Tibial nerve (tissue), 4 donors: ENCODE data around the gene P2RY4.

Experiments used
- EP300 ChIP-seq, 2 donors: sonication (generic); formaldehyde crosslinking; IDR thresholded peaks; one replicate each; pipeline ENCODE4 v1.6.1; 2017; ENCODE audit warnings: antibody characterized with exemption in 2 of 2, mild to moderate bottlenecking in 1 of 2
- POLR2A ChIP-seq, 2 donors: fragments of 450-650 bp; IDR thresholded peaks; one replicate each; pipeline ENCODE4 v1.6.1; 2017; ENCODE audit warnings: antibody characterized with exemption in 2 of 2, mild to moderate bottlenecking in 2 of 2, moderate library complexity in 2 of 2
- TF ChIP-seq, protein P1 (sequence below), 5 experiments: fragments of 200-600 bp in 3 of 5; fragments of 450-650 bp in 2 of 5; sonication (generic) in 3 of 5; IDR thresholded peaks; one replicate each; pipeline ENCODE4 v1.5.1; 2016 to 2019; ENCODE audit warnings: antibody characterized with exemption in 5 of 5, mild to moderate bottlenecking in 3 of 5, moderate library complexity in 2 of 5

- TF ChIP-seq, protein P1, sequence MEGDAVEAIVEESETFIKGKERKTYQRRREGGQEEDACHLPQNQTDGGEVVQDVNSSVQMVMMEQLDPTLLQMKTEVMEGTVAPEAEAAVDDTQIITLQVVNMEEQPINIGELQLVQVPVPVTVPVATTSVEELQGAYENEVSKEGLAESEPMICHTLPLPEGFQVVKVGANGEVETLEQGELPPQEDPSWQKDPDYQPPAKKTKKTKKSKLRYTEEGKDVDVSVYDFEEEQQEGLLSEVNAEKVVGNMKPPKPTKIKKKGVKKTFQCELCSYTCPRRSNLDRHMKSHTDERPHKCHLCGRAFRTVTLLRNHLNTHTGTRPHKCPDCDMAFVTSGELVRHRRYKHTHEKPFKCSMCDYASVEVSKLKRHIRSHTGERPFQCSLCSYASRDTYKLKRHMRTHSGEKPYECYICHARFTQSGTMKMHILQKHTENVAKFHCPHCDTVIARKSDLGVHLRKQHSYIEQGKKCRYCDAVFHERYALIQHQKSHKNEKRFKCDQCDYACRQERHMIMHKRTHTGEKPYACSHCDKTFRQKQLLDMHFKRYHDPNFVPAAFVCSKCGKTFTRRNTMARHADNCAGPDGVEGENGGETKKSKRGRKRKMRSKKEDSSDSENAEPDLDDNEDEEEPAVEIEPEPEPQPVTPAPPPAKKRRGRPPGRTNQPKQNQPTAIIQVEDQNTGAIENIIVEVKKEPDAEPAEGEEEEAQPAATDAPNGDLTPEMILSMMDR (IDR thresholded peaks at IDR 0.05), result no peak
- TF ChIP-seq EP300 (IDR thresholded peaks at IDR 0.05) (no peak), POLR2A (IDR thresholded peaks at IDR 0.05) (no peak)
These were observed 2.3 kb downstream of the P2RY4 start for GRCh38 chrX:70257423-70258288.
